ENCODE data around the gene PRMT5. TPM values are rescaled to one million over a fixed set of nuclear protein-coding genes. Genes with fewer than 3 reads are reported as not detected.
"Not testable (repeated sequence)": the region's sequence is repeated elsewhere in the genome, so short reads cannot be mapped to it uniquely, and the experiment has no call there.

The PRMT5 gene
- total RNA-seq, 1 experiment from 2014 or later: 101 TPM

GRCh38 chr14:22952418-22952817, 23.2 kb upstream of the PRMT5 start:
- CTCF ChIA-PET: no interaction called here
- ATAC-seq: no peak
- intact Hi-C loops (cut with micrococcal nuclease): no loop called here
- Histone ChIP-seq H3K36me3 (ENCODE audit: low read depth, low read length) (peaks cover 12% of the 10 kb centered on the region), H3K9ac (ENCODE audit: low read length) (no peak overlapping the region), H3K9me3 (ENCODE audit: low read length) (no peaks in the 10 kb centered on the region), H3K27me3 (ENCODE audit: low read length) (no peaks in the 10 kb centered on the region), H3K27ac (ENCODE audit: low read length) (no peak overlapping the region), H3K9me2 (replicated peaks; ENCODE audit: low read length) (no peaks in the 10 kb centered on the region), H3K4me2 (ENCODE audit: low read length) (no peak overlapping the region), H3K79me2 (ENCODE audit: low read length) (peaks cover 14% of the 10 kb centered on the region), H3K4me1 (ENCODE audit: insufficient read depth, low read length) (peaks cover 12% of the 10 kb centered on the region), H2AFZ (ENCODE audit: low read length) (no peak overlapping the region), H3F3A (ENCODE audit: low read length, unreplicated experiment) (no peaks in the 10 kb centered on the region), H4K20me1 (ENCODE audit: low read length) (no peaks in the 10 kb centered on the region), H3K4me3 (ENCODE audit: low read length) (no peak overlapping the region)
- POLR2A ChIA-PET (ENCODE audit: unreplicated experiment): no interaction called here
- TF ChIP-seq EZH2phosphoT487 (IDR thresholded peaks at IDR 0.05; ENCODE audit: borderline replicate concordance, low read length) (no peak), CTCF (conservative IDR thresholded peaks at IDR 0.05; ENCODE audit: low read depth, low read length) (no peak), EZH2 (IDR thresholded peaks at IDR 0.05; ENCODE audit: low read length, unreplicated experiment) (no peak)
- no TSS peak for BruUV-seq (replicated peaks)
- no peak for DNase-seq

- CTCF ChIA-PET; ATAC-seq; H3K9ac ChIP-seq (ENCODE audit: low read length); H3K27ac ChIP-seq (ENCODE audit: low read length); H3K4me2 ChIP-seq (ENCODE audit: low read length); BruUV-seq (replicated peaks); POLR2A ChIA-PET (ENCODE audit: unreplicated experiment); DNase-seq; H3K9me3 ChIP-seq (ENCODE audit: low read length); H3F3A ChIP-seq (ENCODE audit: low read length, unreplicated experiment); H3K27me3 ChIP-seq (ENCODE audit: low read length); H3K4me3 ChIP-seq (ENCODE audit: low read length); H4K20me1 ChIP-seq (ENCODE audit: low read length); H3K9me2 ChIP-seq (replicated peaks; ENCODE audit: low read length); intact Hi-C loops (cut with micrococcal nuclease); H2AFZ ChIP-seq (ENCODE audit: low read length): not testable (repeated sequence)
- Histone ChIP-seq H3K79me2 (ENCODE audit: low read length) (peaks cover 14% of the 10 kb centered on the region), H3K4me1 (ENCODE audit: insufficient read depth, low read length) (peaks cover 12% of the 10 kb centered on the region), H3K36me3 (ENCODE audit: low read depth, low read length) (peaks cover 12% of the 10 kb centered on the region)
Measured at GRCh38 chr14:22951795-22952194, 22.6 kb upstream of the PRMT5 start.

GRCh38 chr14:22945642-22946041, 16.5 kb upstream of the PRMT5 start:
- TF ChIP-seq EZH2phosphoT487 (IDR thresholded peaks at IDR 0.05; ENCODE audit: borderline replicate concordance, low read length) (no peak), EZH2 (IDR thresholded peaks at IDR 0.05; ENCODE audit: low read length, unreplicated experiment) (no peak), CTCF (conservative IDR thresholded peaks at IDR 0.05; ENCODE audit: low read depth, low read length) (no peak)
- intact Hi-C loops (cut with micrococcal nuclease): no loop called here
- H3F3A ChIP-seq (ENCODE audit: low read length, unreplicated experiment): no peaks in the 10 kb centered on the region
- H2AFZ ChIP-seq (ENCODE audit: low read length): no peak overlapping the region
- DNase-seq (no peak), ATAC-seq (no peak)
- H3K4me1 ChIP-seq (ENCODE audit: insufficient read depth, low read length): no peaks in the 10 kb centered on the region
- H3K4me2 ChIP-seq (ENCODE audit: low read length): no peak overlapping the region
- CTCF ChIA-PET: no interaction called here
- H3K27me3 ChIP-seq (ENCODE audit: low read length): no peaks in the 10 kb centered on the region
- POLR2A ChIA-PET (ENCODE audit: unreplicated experiment): no interaction called here
- no peak overlapping the region for H3K4me3 ChIP-seq (ENCODE audit: low read length)
- peaks cover 2% of the 10 kb centered on the region for H3K36me3 ChIP-seq (ENCODE audit: low read depth, low read length)
- no TSS peak for BruUV-seq (replicated peaks)
- no peaks in the 10 kb centered on the region for H3K79me2 ChIP-seq (ENCODE audit: low read length)
- H3K9me3 ChIP-seq (ENCODE audit: low read length): no peaks in the 10 kb centered on the region
- H4K20me1 ChIP-seq (ENCODE audit: low read length): no peaks in the 10 kb centered on the region
- H3K27ac ChIP-seq (ENCODE audit: low read length): no peak overlapping the region
- no peak overlapping the region for H3K9ac ChIP-seq (ENCODE audit: low read length)
- no peaks in the 10 kb centered on the region for H3K9me2 ChIP-seq (replicated peaks; ENCODE audit: low read length)
